ENCODE data around the gene MME. TPM values are rescaled to one million over a fixed set of nuclear protein-coding genes. Genes with fewer than 3 reads are reported as not detected.

MME gene
- total and polyA plus RNA-seq, 4 donors: 5.8 to 34.5 (median 7.2) TPM

Other genes starting within 250 kb of the MME start
- under 1 TPM in 1 of 2 donors, not detected in 1; 0.59 TPM for gene STRIT1, start 213.4 kb downstream of the MME start, total RNA-seq
- gene STRIT1, start 213.4 kb downstream of the MME start, polyA plus RNA-seq (ENCODE audit: insufficient read length in 2 of 2): 1 to 10 TPM in 1 of 2 donors, under 1 TPM in 1; 0.59 to 1.0 TPM